Right lobe of liver (tissue), 4 donors: ENCODE results near the gene C4A.
"Not testable (repeated sequence)": the region's sequence is repeated elsewhere in the genome, so short reads cannot be mapped to it uniquely, and the experiment has no call there.

Experiments used
- POLR2A ChIP-seq: fragments of 450-650 bp; IDR thresholded peaks from one replicate; pipeline ENCODE4 v1.6.1; 2017; ENCODE audit warnings: antibody characterized with exemption, mild to moderate bottlenecking
- TF ChIP-seq, protein P1 (sequence below), 4 donors: fragments of 200-600 bp in 3 of 4; fragments of 450-650 bp in 1 of 4; IDR thresholded peaks; one replicate each; pipeline versions ENCODE4 v1.5.1 to v1.8.0; 2016 to 2022; ENCODE audit warnings: antibody characterized with exemption in 4 of 4, mild to moderate bottlenecking in 2 of 4
- donor health status: DM: no; HTN: no; CAD: no.
- donor health status: DM: no; HTN: no; CAD: no.
- donor health status: DM: no; HTN: yes; CAD: no.

DNA sequence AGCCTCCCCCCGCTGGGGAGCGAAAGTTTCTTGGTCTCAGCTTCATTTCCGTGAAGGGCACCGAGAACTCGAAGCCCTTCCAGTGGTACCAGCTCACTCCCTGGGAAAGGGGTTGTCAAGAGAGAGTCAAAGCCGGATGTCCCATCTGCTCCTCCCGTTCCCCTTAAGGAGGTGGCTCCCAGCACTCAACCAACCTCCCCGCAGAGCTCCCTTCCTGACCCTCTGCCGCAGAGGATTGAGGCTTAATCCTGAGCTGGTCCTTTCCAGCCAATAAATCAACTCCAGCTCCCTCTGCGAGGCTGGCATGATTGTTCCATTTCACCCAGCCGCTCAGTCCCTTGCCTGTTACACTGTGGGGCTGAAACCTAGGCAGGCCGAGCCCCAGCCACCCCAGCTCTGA, 26.8 kb downstream of the C4A start:
- TF ChIP-seq, protein P1, sequence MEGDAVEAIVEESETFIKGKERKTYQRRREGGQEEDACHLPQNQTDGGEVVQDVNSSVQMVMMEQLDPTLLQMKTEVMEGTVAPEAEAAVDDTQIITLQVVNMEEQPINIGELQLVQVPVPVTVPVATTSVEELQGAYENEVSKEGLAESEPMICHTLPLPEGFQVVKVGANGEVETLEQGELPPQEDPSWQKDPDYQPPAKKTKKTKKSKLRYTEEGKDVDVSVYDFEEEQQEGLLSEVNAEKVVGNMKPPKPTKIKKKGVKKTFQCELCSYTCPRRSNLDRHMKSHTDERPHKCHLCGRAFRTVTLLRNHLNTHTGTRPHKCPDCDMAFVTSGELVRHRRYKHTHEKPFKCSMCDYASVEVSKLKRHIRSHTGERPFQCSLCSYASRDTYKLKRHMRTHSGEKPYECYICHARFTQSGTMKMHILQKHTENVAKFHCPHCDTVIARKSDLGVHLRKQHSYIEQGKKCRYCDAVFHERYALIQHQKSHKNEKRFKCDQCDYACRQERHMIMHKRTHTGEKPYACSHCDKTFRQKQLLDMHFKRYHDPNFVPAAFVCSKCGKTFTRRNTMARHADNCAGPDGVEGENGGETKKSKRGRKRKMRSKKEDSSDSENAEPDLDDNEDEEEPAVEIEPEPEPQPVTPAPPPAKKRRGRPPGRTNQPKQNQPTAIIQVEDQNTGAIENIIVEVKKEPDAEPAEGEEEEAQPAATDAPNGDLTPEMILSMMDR (IDR thresholded peaks at IDR 0.05), result not testable (repeated sequence)
- not testable (repeated sequence) for TF ChIP-seq POLR2A
